ENCODE results near the gene NAP1L4. TPM values are rescaled to one million over a fixed set of nuclear protein-coding genes. Genes with fewer than 3 reads are reported as not detected.

The NAP1L4 gene
- total RNA-seq, 1 donor from 2014 or later, result 148 TPM

GRCh38 chr11:2995893-2996554 lies 3.9 kb upstream of the NAP1L4 start:
- Mint-ChIP-seq H3K9me3 (ENCODE audit: unreplicated experiment) (no peaks in the 10 kb centered on the region), H3K27ac (ENCODE audit: unreplicated experiment) (no peak overlapping the region), H3K36me3 (ENCODE audit: unreplicated experiment) (peaks cover 4% of the 10 kb centered on the region), H3K4me1 (ENCODE audit: unreplicated experiment) (peaks cover 28% of the 10 kb centered on the region), H3K27me3 (ENCODE audit: unreplicated experiment) (no peaks in the 10 kb centered on the region), H3K4me3 (ENCODE audit: unreplicated experiment) (no peak overlapping the region)
- no peak for DNase-seq (ENCODE audit: extremely low spot score, unreplicated experiment)
- TF ChIP-seq CTCF (IDR thresholded peaks at IDR 0.05), result no peak

GRCh38 chr11:2995031-2995561 lies 3.0 kb upstream of the NAP1L4 start:
- TF ChIP-seq CTCF (IDR thresholded peaks at IDR 0.05), result no peak
- H3K36me3 Mint-ChIP-seq (ENCODE audit: unreplicated experiment), result peaks cover 4% of the 10 kb centered on the region

GRCh38 chr11:2994336-2994730 lies 2.2 kb upstream of the NAP1L4 start:
- H3K27ac Mint-ChIP-seq (ENCODE audit: unreplicated experiment), result no peak overlapping the region
- no peak overlapping the region for H3K4me3 Mint-ChIP-seq (ENCODE audit: unreplicated experiment)
- DNase-seq (ENCODE audit: extremely low spot score, unreplicated experiment), result no peak
- H3K9me3 Mint-ChIP-seq (ENCODE audit: unreplicated experiment), result no peaks in the 10 kb centered on the region
- no peak for TF ChIP-seq CTCF (IDR thresholded peaks at IDR 0.05)
- peaks cover 27% of the 10 kb centered on the region for H3K4me1 Mint-ChIP-seq (ENCODE audit: unreplicated experiment)
- H3K36me3 Mint-ChIP-seq (ENCODE audit: unreplicated experiment), result peaks cover 1% of the 10 kb centered on the region
- H3K27me3 Mint-ChIP-seq (ENCODE audit: unreplicated experiment), result no peaks in the 10 kb centered on the region

More at GRCh38 chr11:2995031-2995561, 3.0 kb upstream of the NAP1L4 start:
- Mint-ChIP-seq H3K4me1 (ENCODE audit: unreplicated experiment) (peaks cover 27% of the 10 kb centered on the region), H3K27ac (ENCODE audit: unreplicated experiment) (no peak overlapping the region), H3K4me3 (ENCODE audit: unreplicated experiment) (no peak overlapping the region), H3K9me3 (ENCODE audit: unreplicated experiment) (no peaks in the 10 kb centered on the region), H3K27me3 (ENCODE audit: unreplicated experiment) (no peaks in the 10 kb centered on the region)
- DNase-seq (ENCODE audit: extremely low spot score, unreplicated experiment), result no peak

- Mint-ChIP-seq H3K4me3 (ENCODE audit: unreplicated experiment) (peak overlapping the region; percentile 91), H3K27me3 (ENCODE audit: unreplicated experiment) (no peaks in the 10 kb centered on the region), H3K27ac (ENCODE audit: unreplicated experiment) (no peak overlapping the region), H3K36me3 (ENCODE audit: unreplicated experiment) (no peaks in the 10 kb centered on the region), H3K4me1 (ENCODE audit: unreplicated experiment) (peaks cover 36% of the 10 kb centered on the region), H3K9me3 (ENCODE audit: unreplicated experiment) (no peaks in the 10 kb centered on the region)
- no peak for DNase-seq (ENCODE audit: extremely low spot score, unreplicated experiment)
- no peak for TF ChIP-seq CTCF (IDR thresholded peaks at IDR 0.05)
Measured at GRCh38 chr11:2992997-2993325, 832 bp upstream of the NAP1L4 start.

- peaks cover 43% of the 10 kb centered on the region for H3K4me1 Mint-ChIP-seq (ENCODE audit: unreplicated experiment)
- no peak for DNase-seq (ENCODE audit: extremely low spot score, unreplicated experiment)
- H3K36me3 Mint-ChIP-seq (ENCODE audit: unreplicated experiment), result no peaks in the 10 kb centered on the region
Measured at GRCh38 chr11:2991452-2992233, 486 bp downstream of the NAP1L4 start.

More at GRCh38 chr11:2991452-2992233, 486 bp downstream of the NAP1L4 start:
- Mint-ChIP-seq H3K4me3 (ENCODE audit: unreplicated experiment) (peak overlapping the region; percentile 91), H3K27me3 (ENCODE audit: unreplicated experiment) (no peaks in the 10 kb centered on the region), H3K9me3 (ENCODE audit: unreplicated experiment) (no peaks in the 10 kb centered on the region), H3K27ac (ENCODE audit: unreplicated experiment) (peak overlapping the region; percentile 96)
- TF ChIP-seq CTCF (IDR thresholded peaks at IDR 0.05), result no peak
